ENCODE measurements around the gene MRPS2. TPM values are rescaled to one million over a fixed set of nuclear protein-coding genes. Genes with fewer than 3 reads are reported as not detected.
A peak's percentile ranks its signal among the peaks of the same experiment; 100 is the strongest.
"Not testable (repeated sequence)": the region's sequence is repeated elsewhere in the genome, so short reads cannot be mapped to it uniquely, and the experiment has no call there.

MRPS2 gene
- total RNA-seq, 4 donors from 2014 or later, result 51.5 to 61.7 (median 55.1) TPM

DNA sequence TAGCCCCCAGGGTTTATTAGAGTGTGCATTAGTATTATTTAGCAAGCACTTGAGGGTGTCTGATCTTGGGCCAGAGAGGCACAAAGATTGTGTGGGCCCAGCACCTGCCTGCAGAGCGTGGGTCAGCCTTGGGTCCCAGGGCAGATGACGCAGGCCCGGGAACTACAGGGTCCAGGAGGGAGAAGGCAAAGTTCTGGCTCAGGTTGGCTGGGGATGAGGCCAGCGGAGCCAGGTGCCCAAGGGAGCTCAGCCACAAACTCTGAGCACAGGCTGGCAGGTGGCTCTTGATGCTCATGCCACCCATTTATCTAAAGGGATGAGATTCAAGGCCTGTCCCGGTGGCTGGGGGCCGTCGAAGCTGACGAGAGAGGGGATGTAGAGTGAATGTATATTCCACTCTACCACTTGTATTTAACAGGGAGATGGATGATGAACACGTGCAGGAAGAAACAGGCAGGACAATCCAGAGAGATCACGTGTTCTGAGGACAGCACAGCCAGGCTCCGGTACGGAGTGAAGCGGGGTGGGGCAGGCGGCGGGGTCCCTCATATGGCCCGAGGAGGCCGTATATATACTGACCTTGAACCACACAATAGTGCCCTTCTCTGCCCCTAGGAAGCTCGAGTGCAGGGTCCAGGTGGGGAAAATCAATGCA is 44.6 kb downstream of the MRPS2 start:
- H3K9me3 ChIP-seq, result no peaks in the 10 kb centered on the region
- H3K27me3 ChIP-seq, result peaks cover 17% of the 10 kb centered on the region
- H3K4me3 ChIP-seq, result no peak overlapping the region
- no peak overlapping the region for H3K27ac ChIP-seq
- WGBS, result 81% methylated on average over 17 of the region's 18 CpGs
- DNase-seq (ENCODE audit: low spot score in 2 of 2), result peak; percentile 26 to 48
- H3K36me3 ChIP-seq, result no peaks in the 10 kb centered on the region
- no peaks in the 10 kb centered on the region for H3K4me1 ChIP-seq
- TF ChIP-seq POLR2AphosphoS5 (IDR thresholded peaks at IDR 0.05) (no peak), POLR2A (IDR thresholded peaks at IDR 0.05) (no peak), EP300 (IDR thresholded peaks at IDR 0.05) (no peak)
- TF ChIP-seq, protein P1, sequence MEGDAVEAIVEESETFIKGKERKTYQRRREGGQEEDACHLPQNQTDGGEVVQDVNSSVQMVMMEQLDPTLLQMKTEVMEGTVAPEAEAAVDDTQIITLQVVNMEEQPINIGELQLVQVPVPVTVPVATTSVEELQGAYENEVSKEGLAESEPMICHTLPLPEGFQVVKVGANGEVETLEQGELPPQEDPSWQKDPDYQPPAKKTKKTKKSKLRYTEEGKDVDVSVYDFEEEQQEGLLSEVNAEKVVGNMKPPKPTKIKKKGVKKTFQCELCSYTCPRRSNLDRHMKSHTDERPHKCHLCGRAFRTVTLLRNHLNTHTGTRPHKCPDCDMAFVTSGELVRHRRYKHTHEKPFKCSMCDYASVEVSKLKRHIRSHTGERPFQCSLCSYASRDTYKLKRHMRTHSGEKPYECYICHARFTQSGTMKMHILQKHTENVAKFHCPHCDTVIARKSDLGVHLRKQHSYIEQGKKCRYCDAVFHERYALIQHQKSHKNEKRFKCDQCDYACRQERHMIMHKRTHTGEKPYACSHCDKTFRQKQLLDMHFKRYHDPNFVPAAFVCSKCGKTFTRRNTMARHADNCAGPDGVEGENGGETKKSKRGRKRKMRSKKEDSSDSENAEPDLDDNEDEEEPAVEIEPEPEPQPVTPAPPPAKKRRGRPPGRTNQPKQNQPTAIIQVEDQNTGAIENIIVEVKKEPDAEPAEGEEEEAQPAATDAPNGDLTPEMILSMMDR (IDR thresholded peaks at IDR 0.05), result no peak

DNA sequence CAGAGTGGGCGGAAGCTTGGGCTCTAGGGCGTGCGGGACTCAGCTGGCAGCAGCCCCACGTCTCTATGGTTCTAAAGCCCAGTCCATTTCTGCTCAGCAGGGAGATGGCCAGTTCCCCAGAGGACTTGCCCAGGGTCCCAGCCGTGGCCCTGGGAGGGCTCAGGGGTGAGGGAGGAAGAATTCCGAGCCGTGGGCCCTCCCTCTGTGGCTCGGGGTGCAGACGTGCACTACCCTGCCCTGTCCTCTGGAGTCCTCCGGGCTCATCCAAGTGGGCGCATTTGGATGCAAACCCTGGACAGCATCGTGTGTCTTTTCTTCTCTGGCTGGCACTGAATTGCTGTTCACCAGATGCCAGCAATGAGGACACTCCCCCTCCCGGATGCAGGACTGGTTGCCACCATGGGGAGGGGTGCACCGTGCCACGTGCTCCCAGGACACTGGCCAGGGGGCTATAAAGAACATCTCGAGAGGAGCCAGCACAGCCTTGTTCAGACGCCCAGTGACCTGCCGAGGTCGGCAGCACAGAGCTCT is 45.2 kb downstream of the MRPS2 start, which contains the start of gene OBP2A:
Gene OBP2A (plus strand): TSS at position 481 of the 531 bp plus-strand sequence. CDS start 55 bp downstream, outside the sequence.
- not testable (repeated sequence) for H3K4me3 ChIP-seq, H3K4me1 ChIP-seq, H3K9me3 ChIP-seq, H3K36me3 ChIP-seq, H3K27ac ChIP-seq
- peak; percentile 22 to 47 for DNase-seq (ENCODE audit: low spot score in 2 of 2)
- H3K27me3 ChIP-seq, result peaks cover 13% of the 10 kb centered on the region
- WGBS, result 76% methylated on average over 4 of the region's 19 CpGs

DNA sequence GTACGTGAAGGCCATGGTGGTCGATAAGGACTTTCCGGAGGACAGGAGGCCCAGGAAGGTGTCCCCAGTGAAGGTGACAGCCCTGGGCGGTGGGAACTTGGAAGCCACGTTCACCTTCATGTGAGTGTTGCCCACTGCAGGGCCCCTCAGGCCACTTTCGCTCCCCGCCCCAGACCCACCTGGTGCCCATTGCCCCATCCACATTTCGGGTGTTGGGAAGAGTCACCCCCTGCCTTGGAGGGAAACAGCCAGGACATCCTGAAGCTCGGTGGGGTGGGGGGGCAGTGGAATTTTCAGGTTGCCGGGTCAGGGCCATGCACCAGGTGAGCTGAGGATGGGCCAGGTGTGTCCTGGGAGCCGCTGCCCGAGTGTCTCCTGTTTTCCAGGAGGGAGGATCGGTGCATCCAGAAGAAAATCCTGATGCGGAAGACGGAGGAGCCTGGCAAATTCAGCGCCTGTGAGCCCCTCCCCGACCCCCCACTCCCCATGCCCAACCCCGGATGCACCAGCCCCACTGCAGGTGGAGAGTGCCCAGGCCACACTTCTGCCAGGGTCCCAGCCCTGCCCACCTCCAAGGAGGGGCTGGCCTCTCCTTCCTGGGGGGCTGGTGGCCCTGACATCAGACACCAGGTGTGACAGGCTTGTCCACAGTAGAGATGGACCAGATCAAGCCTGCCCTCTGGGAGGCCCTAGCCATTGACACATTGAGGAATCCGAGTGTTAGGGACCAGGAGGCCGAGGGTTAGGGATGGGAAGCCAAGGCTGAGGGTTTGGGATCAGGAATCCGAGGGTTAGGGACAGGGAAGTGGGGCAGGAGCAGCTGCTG is 46.5 kb downstream of the MRPS2 start:
- DNase-seq (ENCODE audit: low spot score in 2 of 2), result peak; percentile 49 to 60

DNA sequence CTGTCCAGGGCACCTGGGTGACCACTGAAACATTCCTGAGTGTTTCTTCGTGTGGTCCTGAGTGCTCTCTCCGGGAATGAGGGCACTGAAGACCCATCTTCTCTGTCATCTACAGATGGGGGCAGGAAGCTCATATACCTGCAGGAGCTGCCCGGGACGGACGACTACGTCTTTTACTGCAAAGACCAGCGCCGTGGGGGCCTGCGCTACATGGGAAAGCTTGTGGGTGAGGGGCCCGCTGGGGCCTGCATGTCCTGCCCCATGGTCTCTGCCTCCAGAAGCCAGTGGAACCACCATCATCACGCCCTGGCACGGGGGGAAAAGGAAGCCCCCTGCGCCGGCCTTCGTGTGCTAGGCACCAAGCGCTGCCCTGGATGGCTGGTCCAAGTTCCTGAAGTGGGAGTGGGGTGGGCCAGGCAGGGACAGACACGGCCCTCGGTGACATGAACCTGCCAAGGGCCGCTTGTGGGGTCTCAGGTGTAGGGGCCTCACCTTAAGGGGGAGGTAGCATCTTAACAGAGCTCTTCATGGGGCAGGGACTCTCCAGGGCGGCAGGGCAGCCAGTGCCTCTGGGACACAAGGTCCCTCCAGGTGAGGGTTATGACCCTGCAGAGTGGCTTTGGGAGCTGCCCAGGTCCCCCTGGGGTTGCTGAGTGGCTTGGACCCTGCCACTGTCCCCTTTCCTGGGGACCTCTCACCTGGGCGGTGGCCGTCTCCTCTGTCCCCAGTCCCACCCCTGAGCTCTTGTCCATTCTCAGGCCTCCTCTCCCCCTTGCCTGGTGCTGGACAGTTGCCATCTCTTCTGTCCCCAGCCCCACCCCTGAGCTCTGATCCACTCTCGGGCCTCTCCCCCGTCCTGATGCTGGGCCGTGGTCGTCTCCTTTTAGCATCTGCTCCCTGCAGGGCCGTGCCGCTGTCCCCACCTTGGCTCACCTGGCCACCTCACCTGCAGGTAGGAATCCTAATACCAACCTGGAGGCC is 47.6 kb downstream of the MRPS2 start:
- H3K4me3 ChIP-seq, result no peak overlapping the region
- H3K27me3 ChIP-seq, result peaks cover 22% of the 10 kb centered on the region
- no peak overlapping the region for H3K27ac ChIP-seq
- TF ChIP-seq POLR2A (IDR thresholded peaks at IDR 0.05) (no peak), POLR2AphosphoS5 (IDR thresholded peaks at IDR 0.05) (no peak), EP300 (IDR thresholded peaks at IDR 0.05) (no peak)
- TF ChIP-seq, protein P1 (IDR thresholded peaks at IDR 0.05), result no peak
- DNase-seq (ENCODE audit: low spot score in 2 of 2), result peak in 1 of 2 donors; percentile 30
- WGBS, result 81% methylated on average over 19 of the region's 28 CpGs
- no peaks in the 10 kb centered on the region for H3K9me3 ChIP-seq
- no peaks in the 10 kb centered on the region for H3K36me3 ChIP-seq
- no peaks in the 10 kb centered on the region for H3K4me1 ChIP-seq

More for the DNA sequence above, 46.5 kb downstream of the MRPS2 start:
- not testable (repeated sequence) for H3K27ac ChIP-seq, H3K4me1 ChIP-seq, H3K4me3 ChIP-seq, H3K36me3 ChIP-seq, H3K9me3 ChIP-seq
- H3K27me3 ChIP-seq, result peaks cover 22% of the 10 kb centered on the region
- 100% methylated on average over 2 of the region's 21 CpGs for WGBS

DNA sequence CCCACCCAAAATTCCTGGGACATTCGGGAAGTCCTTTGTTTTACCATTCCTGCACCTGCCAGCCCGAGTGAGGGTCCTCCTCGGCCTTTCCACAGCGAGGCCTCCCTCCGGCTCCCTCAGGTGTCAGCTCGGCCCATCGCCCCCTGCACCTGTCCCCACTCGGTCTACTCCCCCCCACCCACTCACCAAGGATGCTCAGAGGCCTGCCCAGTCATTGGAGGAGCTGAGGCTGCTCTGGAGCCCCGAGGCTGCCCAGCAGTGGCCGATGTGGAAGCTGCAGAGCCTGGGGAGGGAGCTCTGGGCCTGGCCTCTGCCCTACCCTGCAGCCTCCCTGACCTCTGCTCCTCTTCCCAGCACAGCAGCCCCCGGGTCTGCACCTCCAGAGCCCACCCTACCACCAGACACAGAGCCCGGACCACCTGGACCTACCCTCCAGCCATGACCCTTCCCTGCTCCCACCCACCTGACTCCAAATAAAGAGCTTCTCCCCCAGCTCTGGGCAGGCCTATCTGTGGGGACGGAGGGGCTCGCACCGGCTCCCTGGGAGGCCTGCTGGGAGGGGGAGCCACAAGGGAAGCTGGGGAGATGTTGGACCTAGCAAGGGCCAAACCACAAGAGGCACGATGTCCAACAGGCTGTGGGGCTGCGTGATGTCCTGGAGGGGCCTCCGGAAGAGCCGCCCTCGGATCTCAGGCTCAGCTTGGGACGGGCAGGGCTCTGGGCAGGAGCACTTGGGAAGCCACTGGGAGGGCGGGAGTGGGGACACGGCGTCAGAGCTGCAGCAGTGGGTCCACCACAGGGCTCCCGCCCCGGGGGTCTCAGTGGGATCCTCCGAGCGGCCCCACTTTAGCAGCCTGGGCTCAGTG is 49.2 kb downstream of the MRPS2 start:
- H3K36me3 ChIP-seq, H3K27ac ChIP-seq, H3K4me3 ChIP-seq, H3K4me1 ChIP-seq, H3K9me3 ChIP-seq: not testable (repeated sequence)
- H3K27me3 ChIP-seq, result peaks cover 16% of the 10 kb centered on the region
- DNase-seq (ENCODE audit: low spot score in 2 of 2), result peak in 1 of 2 donors; percentile 36
- whole genome bisulfite sequencing, result 93% methylated on average over 5 of the region's 28 CpGs

Measured in suprapubic skin (tissue), 4 donors.